Measurements from ENCODE around the gene CD82. TPM values are rescaled to one million over a fixed set of nuclear protein-coding genes. Genes with fewer than 3 reads are reported as not detected.

Gene CD82
- total RNA-seq, 1 donor from 2014 or later, result 91.6 TPM

- DNase-seq (ENCODE audit: extremely low spot score in 2 of 2), result no peak
- Histone ChIP-seq H3K36me3 (no peaks in the 10 kb centered on the region), H3K4me1 (peaks cover 10% of the 10 kb centered on the region), H3K4me3 (no peak overlapping the region), H3K27ac (no peak overlapping the region), H3K9me3 (no peaks in the 10 kb centered on the region), H3K27me3 (no peaks in the 10 kb centered on the region)
- intact Hi-C loops (cut with DNase I), result no loop called here
- no peak for TF ChIP-seq CTCF (IDR thresholded peaks at IDR 0.05)
- no peak for TF ChIP-seq POLR2AphosphoS5 (IDR thresholded peaks at IDR 0.05; ENCODE audit: insufficient read depth in 1 of 2, low read depth in 1 of 2)
- no peak for TF ChIP-seq POLR2A (IDR thresholded peaks at IDR 0.05)
Observed at GRCh38 chr11:44600839-44601383, 35.4 kb downstream of the CD82 start.

- Histone ChIP-seq H3K4me3 (no peak overlapping the region), H3K4me1 (peaks cover 2% of the 10 kb centered on the region), H3K9me3 (no peaks in the 10 kb centered on the region), H3K27me3 (no peaks in the 10 kb centered on the region), H3K36me3 (peaks cover 0 to 4% of the 10 kb centered on the region in 2 donors), H3K27ac (no peak overlapping the region)
- no peak for DNase-seq (ENCODE audit: extremely low spot score in 2 of 2)
- TF ChIP-seq POLR2A (IDR thresholded peaks at IDR 0.05) (no peak), CTCF (IDR thresholded peaks at IDR 0.05) (no peak), POLR2AphosphoS5 (IDR thresholded peaks at IDR 0.05; ENCODE audit: insufficient read depth in 1 of 2, low read depth in 1 of 2) (no peak)
- intact Hi-C loops (cut with DNase I), result no loop called here
Observed at GRCh38 chr11:44601471-44602370, 36.3 kb downstream of the CD82 start.

- Histone ChIP-seq H3K4me1 (no peaks in the 10 kb centered on the region), H3K9me3 (no peaks in the 10 kb centered on the region), H3K27ac (no peak overlapping the region), H3K27me3 (no peaks in the 10 kb centered on the region), H3K36me3 (peaks cover 0 to 7% of the 10 kb centered on the region in 2 donors), H3K4me3 (no peak overlapping the region)
- no peak for DNase-seq (ENCODE audit: extremely low spot score in 2 of 2)
- TF ChIP-seq POLR2AphosphoS5 (IDR thresholded peaks at IDR 0.05; ENCODE audit: insufficient read depth in 1 of 2, low read depth in 1 of 2) (no peak), CTCF (IDR thresholded peaks at IDR 0.05) (no peak), POLR2A (IDR thresholded peaks at IDR 0.05) (no peak)
- intact Hi-C loops (cut with DNase I), result no loop called here
Observed at GRCh38 chr11:44602891-44603310, 37.4 kb downstream of the CD82 start.

- H3K4me3 ChIP-seq, result no peak overlapping the region
- peaks cover 4% of the 10 kb centered on the region for H3K4me1 ChIP-seq
- TF ChIP-seq POLR2AphosphoS5 (IDR thresholded peaks at IDR 0.05; ENCODE audit: insufficient read depth in 1 of 2, low read depth in 1 of 2) (no peak), CTCF (IDR thresholded peaks at IDR 0.05) (no peak), POLR2A (IDR thresholded peaks at IDR 0.05) (no peak)
- DNase-seq (ENCODE audit: extremely low spot score in 2 of 2), result no peak
- intact Hi-C loops (cut with DNase I), result no loop called here
- no peak overlapping the region for H3K27ac ChIP-seq
- H3K9me3 ChIP-seq, result no peaks in the 10 kb centered on the region
- no peaks in the 10 kb centered on the region for H3K27me3 ChIP-seq
- peaks cover 0 to 7% of the 10 kb centered on the region in 2 donors for H3K36me3 ChIP-seq
Observed at GRCh38 chr11:44604171-44604581, 38.7 kb downstream of the CD82 start.
